22Rv1 (cell line): ENCODE data around the gene SH3TC2.

Source experiments
- H3K27ac ChIP-seq: fragments of 450-650 bp; 2 replicates; pipeline ENCODE4 v1.5.1; 2017
- CTCF ChIP-seq: fragments of 450-650 bp; IDR thresholded peaks from 2 replicates; pipeline ENCODE4 v1.5.1; 2017; ENCODE audit warnings: mild to moderate bottlenecking
- ZFX ChIP-seq: fragments of 450-650 bp; IDR thresholded peaks from 2 replicates; pipeline ENCODE4 v1.6.1; 2017; ENCODE audit warnings: antibody characterized with exemption, borderline replicate concordance

The SH3TC2 gene

GRCh38 chr5:149002761-149003689, 59.8 kb downstream of the SH3TC2 start:
- no peak overlapping the region for H3K27ac ChIP-seq
- TF ChIP-seq ZFX (no peak), CTCF (no peak)

- no peak overlapping the region for H3K27ac ChIP-seq
- no peak for TF ChIP-seq ZFX
- no peak for TF ChIP-seq CTCF
Measured at GRCh38 chr5:149002053-149002452, 60.8 kb downstream of the SH3TC2 start.

GRCh38 chr5:149001162-149001561, 61.7 kb downstream of the SH3TC2 start:
- TF ChIP-seq CTCF: no peak
- TF ChIP-seq ZFX: no peak
- no peak overlapping the region for H3K27ac ChIP-seq

DNA sequence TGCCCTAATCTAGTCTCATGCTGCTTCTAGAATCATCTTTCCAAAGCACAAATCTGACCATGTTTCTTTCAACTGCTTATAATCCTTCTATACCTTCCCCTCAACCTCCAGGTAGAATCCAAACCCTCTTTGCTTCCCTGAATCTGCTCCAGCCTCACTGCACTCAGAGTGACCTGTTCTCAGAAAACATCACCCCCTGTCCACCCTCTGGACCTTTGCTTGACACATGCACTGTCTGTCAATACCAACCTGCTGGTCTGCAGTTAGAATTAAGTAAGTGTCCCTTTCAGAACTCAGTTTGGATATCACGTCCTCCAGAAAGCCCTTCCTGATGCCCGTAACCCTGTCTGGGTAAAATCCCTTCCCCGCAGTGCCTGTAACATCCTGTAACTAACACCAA, 63.1 kb downstream of the SH3TC2 start:
- H3K27ac ChIP-seq: no peak overlapping the region
- TF ChIP-seq ZFX (no peak), CTCF (no peak)

DNA sequence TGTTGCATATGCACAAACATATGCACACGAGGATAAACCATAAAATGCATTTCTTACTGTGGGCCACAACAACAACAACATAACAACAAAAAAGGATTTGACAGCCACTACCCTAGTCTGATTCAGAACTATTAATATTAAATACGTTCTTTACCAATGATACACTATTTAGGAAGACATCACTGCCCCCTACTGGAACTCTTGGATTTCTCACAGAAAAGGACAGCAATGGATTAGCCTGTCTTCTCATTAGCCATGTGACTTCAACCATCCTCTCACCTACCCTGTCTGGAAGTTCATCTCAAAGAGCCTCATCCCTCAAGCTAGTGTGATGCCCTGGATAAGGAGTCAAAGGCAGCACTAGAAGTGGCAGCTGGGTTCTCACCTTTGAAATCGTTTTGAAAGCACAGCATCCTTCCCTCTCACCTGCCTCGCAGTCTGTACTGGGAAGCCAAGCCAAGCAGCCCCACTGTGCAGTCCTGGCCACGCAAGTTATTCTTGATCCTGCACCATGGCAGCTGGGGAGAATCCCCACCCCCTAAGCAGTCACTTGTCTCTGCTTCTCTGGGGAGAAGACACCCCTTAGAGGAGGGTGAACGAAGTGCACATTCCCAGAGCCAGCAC, 64.6 kb downstream of the SH3TC2 start:
- TF ChIP-seq ZFX (no peak), CTCF (peak; percentile 79)
- no peak overlapping the region for H3K27ac ChIP-seq

DNA sequence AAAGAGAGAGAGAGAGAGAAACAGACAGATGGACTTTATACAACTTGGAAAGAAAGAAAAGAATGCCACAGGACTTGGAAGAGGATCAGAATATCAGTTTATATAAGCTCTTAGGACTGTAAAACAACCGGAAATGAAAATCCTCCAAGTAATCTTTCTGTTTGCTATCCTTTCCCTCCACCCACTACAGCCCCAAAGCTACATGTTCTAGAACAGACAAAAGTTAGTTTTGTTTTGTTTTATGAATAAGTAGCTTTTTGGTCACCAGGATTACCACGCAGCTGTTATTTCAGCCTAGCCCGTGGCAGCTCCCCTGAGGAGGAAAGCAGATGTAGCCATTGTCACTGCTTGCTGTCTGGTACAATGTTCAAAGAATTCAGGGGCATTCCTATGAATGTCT, 66.6 kb downstream of the SH3TC2 start:
- no peak overlapping the region for H3K27ac ChIP-seq
- TF ChIP-seq ZFX: no peak
- no peak for TF ChIP-seq CTCF

GRCh38 chr5:148995791-148996190, 67.1 kb downstream of the SH3TC2 start:
- no peak overlapping the region for H3K27ac ChIP-seq
- TF ChIP-seq ZFX: no peak
- no peak for TF ChIP-seq CTCF
